ENCODE data around the gene PRR7.

Gene PRR7

GRCh38 chr5:177442066-177442826 is 4.4 kb upstream of the PRR7 start:
- no peak overlapping the region for H2AFZ ChIP-seq (ENCODE audit: low read depth)
- H3K4me1 ChIP-seq (ENCODE audit: low read depth, poor library complexity, severe bottlenecking): peaks cover 27% of the 10 kb centered on the region
- no peaks in the 10 kb centered on the region for H4K20me1 ChIP-seq (ENCODE audit: insufficient read depth)
- no peak for TF ChIP-seq CTCF (conservative IDR thresholded peaks at IDR 0.05; ENCODE audit: low read depth, low read length)
- H3K27ac ChIP-seq: no peak overlapping the region
- H3K79me2 ChIP-seq (ENCODE audit: insufficient read depth, low read depth): no peaks in the 10 kb centered on the region
- no peaks in the 10 kb centered on the region for H3K36me3 ChIP-seq (ENCODE audit: insufficient read depth)
- no peak overlapping the region for H3K4me3 ChIP-seq (IDR thresholded peaks at IDR 0.05; ENCODE audit: insufficient read depth, low read depth, low read length)
- no peaks in the 10 kb centered on the region for H3K27me3 ChIP-seq (ENCODE audit: insufficient read depth, low read depth)
- no peak overlapping the region for H3K4me2 ChIP-seq
- H3K9ac ChIP-seq: no peak overlapping the region

- Histone ChIP-seq H3K9ac (no peak overlapping the region), H2AFZ (ENCODE audit: low read depth) (no peak overlapping the region), H4K20me1 (ENCODE audit: insufficient read depth) (no peaks in the 10 kb centered on the region), H3K79me2 (ENCODE audit: insufficient read depth, low read depth) (no peaks in the 10 kb centered on the region), H3K36me3 (ENCODE audit: insufficient read depth) (no peaks in the 10 kb centered on the region), H3K27me3 (ENCODE audit: insufficient read depth, low read depth) (no peaks in the 10 kb centered on the region), H3K4me3 (IDR thresholded peaks at IDR 0.05; ENCODE audit: insufficient read depth, low read depth, low read length) (no peak overlapping the region), H3K4me2 (no peak overlapping the region; the same call in 1 of the 2 replicates), H3K27ac (no peak overlapping the region), H3K4me1 (ENCODE audit: low read depth, poor library complexity, severe bottlenecking) (peaks cover 31% of the 10 kb centered on the region)
- no peak for TF ChIP-seq CTCF (conservative IDR thresholded peaks at IDR 0.05; ENCODE audit: low read depth, low read length)
Observed at GRCh38 chr5:177443144-177443983, 3.2 kb upstream of the PRR7 start.

- Histone ChIP-seq H3K9ac (no peak overlapping the region; the same call in 1 of the 2 replicates), H3K79me2 (ENCODE audit: insufficient read depth, low read depth) (no peaks in the 10 kb centered on the region), H2AFZ (ENCODE audit: low read depth) (no peak overlapping the region), H3K4me1 (ENCODE audit: low read depth, poor library complexity, severe bottlenecking) (peaks cover 31% of the 10 kb centered on the region), H3K4me2 (peak overlapping the region; percentile 89), H3K4me3 (IDR thresholded peaks at IDR 0.05; ENCODE audit: insufficient read depth, low read depth, low read length) (no peak overlapping the region), H4K20me1 (ENCODE audit: insufficient read depth) (no peaks in the 10 kb centered on the region), H3K27ac (peak overlapping the region; percentile 56; the same call in 1 of the 2 replicates), H3K27me3 (ENCODE audit: insufficient read depth, low read depth) (no peaks in the 10 kb centered on the region), H3K36me3 (ENCODE audit: insufficient read depth) (no peaks in the 10 kb centered on the region)
- no peak for TF ChIP-seq CTCF (conservative IDR thresholded peaks at IDR 0.05; ENCODE audit: low read depth, low read length)
Observed at GRCh38 chr5:177444106-177445051, 2.2 kb upstream of the PRR7 start.

Data from KMS-11 (cell line).